GM18861 (cell line): ENCODE measurements around the gene TCF20.

Experiments used
- ATAC-seq: cut with Tn5 transposase; IDR thresholded peaks from one replicate; pipeline ENCODE4 v1.9.1; 2021; ENCODE audit not compliant: unreplicated experiment

TCF20 gene

GRCh38 chr22:42282252-42282942 lies 11.9 kb upstream of the TCF20 start:
- no peak for ATAC-seq

DNA sequence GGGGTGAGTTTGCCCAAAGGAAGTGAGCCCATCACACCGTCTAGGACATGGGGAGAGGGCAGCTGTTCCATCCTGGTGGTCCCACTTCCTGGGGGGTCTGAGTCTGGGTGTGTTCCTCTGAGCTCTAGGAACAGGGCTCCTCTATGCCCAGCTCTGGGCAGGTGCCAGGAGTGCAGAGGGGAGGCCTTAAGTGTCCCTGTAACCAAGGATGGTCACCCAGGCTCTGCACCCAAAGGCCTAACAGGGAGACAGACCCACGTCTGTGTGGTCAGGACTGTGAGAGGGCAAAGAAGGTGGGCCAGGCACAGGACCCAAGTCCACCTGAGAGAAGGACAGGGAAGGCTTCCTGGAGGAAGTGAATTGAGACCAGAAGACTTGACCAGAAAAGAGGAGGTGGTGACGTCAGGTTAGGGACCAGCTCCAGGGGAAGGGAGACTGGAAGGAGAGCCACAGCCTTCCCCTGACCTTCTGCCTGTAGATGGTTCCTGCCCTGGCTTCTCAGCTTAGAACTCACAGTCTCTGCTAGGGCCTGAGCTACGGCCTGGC lies 11.3 kb upstream of the TCF20 start:
- no peak for ATAC-seq

DNA sequence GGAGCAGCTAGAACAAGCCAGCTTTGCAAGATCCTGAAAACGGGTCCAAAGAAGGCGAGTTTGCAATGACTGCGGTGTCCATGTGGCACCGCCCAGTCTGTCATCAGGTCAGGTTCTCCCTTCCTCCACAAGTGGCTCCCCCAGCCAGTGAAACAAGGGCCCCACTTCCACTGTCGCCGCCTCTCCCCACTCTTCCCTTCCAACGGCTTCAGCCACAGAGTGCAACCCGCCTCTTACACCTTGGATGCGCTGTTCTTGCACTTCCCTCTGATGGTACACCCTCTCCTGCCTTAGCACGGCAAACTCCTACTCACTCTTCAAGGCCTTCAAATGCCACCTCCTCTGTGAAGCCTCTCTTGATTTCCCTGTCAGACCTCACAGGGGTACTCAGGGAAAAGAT lies 10.8 kb upstream of the TCF20 start:
- no peak for ATAC-seq

DNA sequence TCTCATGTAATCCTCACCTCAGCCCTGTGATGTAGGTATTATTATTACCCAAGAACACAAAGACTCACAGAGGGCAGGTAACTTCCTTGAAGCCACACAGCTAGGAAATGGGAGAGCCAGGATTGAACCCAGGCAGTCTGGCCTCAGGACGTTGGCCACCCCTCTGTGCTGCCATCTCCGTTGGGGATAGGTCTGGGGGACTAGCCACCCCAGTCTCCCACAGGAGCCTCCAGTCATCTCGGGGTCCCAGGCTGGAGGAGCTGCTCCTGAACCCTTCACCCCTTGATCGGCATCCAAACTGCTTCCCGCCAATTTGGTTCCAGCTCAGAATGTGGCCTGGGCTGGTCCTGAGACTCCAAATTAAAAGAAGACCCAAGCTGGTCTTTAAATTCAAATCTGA lies 10.4 kb upstream of the TCF20 start:
- ATAC-seq: no peak

GRCh38 chr22:42280140-42280539 lies 9.7 kb upstream of the TCF20 start:
- ATAC-seq: no peak

DNA sequence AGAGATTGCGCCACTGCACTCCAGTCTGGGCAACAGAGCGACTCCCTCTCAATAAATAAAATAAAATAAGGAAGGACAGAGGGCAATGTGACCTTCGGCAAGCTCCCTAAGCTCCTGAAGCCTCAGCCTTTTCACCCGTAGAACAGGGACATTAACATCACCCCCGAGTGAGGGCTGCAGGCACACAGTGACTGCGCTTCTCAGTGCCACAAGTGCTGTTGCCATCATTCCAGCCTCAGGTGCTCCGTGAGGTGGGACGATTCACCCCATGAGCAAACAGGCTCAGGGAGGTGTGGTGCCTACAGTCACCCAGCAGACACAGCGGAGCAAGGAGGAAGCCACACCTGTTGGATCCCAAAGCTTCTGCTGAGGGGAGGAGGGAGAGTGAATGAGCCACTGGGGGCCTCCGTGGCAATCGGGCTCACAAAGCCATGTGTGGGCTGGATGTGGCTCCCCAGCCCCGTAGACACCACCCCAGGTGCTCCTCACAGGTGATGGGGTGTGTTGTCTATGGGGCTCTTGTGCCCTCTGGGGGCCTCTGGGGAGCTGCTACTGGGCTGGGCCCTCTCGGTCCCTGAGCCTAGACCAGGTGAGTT lies 9.1 kb upstream of the TCF20 start:
- no peak for ATAC-seq

DNA sequence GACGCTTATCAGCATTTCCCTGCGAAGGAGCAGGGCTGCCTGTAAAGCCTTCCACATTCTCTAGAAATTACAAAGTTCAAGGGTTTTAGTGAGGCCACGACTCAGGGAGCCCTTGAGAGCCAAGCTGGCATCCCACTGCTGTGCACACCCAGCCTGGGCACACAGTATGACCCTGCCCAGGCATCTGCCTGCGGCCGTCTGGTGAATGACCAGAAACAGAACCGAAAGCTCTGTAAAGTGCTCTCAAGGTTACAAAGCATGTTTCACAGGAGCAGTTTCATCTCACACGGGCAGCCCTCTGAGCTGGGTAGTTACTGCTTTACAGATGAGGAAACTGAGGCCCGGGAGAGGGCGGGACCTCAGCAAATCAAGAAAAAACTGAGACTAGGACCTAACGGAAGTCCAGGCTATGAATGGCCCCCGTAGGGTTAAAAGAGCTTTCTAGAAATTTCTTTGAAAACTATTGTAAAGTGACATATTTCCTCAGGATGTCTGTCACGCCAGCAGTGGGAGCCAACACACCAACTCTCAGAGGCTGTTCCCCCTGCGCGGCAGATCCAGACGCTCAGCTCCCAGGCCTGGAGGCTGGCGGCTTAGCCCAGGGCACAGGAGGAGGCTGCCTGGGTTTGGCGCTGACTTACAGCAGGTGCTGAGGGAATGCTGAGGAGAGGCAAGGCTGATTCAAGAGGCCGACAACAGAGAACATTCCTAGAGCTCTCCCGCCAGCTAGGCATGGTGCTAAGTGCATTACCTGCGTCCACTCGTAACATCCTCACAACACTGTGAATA lies 7.7 kb upstream of the TCF20 start:
- ATAC-seq: no peak

DNA sequence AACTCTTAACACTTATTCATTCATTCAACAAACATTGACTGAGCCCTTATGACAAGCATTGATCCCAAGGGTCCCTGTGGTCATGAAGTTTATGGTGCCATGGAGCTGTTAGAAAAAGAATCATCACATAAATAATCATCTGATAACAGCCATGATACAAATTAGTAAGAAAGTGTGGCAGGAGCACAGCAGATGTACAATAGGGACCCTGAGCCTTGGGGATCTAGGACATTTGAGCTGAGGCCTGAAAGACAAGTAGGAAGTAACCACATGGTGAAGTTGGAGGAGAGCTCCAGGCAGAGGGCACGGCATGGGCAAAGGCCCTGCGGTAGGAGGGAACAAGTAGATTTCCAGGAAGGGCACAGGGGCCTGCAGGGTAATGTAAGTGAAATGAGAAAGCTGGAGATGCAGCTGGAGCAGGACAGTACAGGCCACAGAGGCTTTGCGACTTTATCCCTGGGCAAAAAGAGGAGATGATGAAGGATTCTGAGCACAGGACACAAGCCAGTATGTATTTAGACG lies 6.8 kb upstream of the TCF20 start:
- no peak for ATAC-seq

DNA sequence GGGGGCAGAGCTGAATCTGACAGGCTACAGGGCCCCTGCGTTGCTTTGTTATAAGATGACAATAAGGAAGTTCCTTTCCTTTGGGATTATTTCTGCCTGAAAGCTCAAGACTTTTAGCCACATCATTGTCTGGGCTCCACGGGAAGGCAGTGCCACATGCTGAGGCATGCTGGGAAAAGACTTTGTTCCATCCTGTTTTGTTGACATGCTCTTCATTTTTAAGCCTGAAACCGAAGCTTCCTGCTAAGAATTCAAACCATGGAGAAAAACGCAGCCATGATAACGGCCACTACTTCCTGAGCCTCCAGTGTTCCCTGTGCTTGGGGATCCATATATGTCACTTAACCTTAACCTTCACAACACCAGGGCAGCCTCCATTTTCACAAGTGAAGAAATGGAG lies 5.5 kb upstream of the TCF20 start:
- ATAC-seq: no peak

GRCh38 chr22:42275176-42275575 lies 4.7 kb upstream of the TCF20 start:
- no peak for ATAC-seq

- ATAC-seq: no peak
Measured at GRCh38 chr22:42273855-42274451, 3.5 kb upstream of the TCF20 start.

GRCh38 chr22:42272431-42272999 lies 2.1 kb upstream of the TCF20 start:
- no peak for ATAC-seq

DNA sequence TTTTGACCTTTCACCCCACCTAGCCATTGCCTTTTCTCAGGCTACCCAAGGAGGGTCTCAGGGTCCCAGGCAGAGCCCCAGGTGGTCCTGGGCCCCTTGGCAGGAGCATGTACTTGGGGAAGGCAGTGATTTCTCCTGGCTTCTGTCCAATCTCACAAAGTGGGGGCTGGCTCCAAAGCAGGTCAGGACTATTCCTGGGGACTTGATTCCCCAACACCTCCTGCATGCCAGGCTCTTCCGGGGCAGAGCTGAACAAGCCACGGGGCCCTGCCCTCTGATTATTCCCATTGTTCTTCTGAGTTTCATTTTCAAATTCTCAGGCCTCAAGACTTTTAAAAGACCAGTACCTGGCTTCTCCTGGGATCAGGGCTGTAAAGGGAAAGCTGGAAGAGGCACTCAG lies 1.5 kb upstream of the TCF20 start:
- ATAC-seq: no peak

DNA sequence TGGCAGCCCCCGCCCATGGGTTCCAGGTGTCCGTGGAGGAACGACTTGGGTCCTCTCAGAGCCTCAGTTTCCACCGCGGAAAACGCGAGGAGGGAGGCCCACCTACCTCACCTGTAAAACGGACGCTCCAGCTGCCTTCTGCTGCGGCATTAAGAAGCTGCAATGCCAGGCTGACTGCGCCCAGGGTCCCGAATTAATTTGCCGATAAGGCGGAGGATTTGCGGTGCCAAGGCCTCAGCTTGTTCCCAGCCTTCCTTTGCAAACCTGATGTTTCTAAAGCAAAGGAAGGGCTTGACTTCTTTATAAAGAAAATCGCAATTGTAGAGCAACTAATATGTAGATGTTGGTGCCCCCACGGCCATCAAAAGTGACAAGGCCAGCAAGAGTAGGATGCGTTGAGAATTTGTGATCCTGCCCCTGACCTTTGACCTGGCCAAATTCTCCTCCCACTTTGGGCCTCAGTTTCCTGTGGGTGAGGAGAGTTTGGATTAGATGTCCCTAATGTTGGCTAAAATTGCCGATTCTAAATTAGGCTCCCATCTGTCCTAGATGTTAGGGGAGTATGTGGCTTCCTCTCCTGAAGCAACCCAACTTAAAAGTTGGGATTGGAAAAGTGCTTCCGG lies 849 bp upstream of the TCF20 start:
- no peak for ATAC-seq

GRCh38 chr22:42270176-42270509 lies 310 bp downstream of the TCF20 start:
- peak; percentile 13 for ATAC-seq

DNA sequence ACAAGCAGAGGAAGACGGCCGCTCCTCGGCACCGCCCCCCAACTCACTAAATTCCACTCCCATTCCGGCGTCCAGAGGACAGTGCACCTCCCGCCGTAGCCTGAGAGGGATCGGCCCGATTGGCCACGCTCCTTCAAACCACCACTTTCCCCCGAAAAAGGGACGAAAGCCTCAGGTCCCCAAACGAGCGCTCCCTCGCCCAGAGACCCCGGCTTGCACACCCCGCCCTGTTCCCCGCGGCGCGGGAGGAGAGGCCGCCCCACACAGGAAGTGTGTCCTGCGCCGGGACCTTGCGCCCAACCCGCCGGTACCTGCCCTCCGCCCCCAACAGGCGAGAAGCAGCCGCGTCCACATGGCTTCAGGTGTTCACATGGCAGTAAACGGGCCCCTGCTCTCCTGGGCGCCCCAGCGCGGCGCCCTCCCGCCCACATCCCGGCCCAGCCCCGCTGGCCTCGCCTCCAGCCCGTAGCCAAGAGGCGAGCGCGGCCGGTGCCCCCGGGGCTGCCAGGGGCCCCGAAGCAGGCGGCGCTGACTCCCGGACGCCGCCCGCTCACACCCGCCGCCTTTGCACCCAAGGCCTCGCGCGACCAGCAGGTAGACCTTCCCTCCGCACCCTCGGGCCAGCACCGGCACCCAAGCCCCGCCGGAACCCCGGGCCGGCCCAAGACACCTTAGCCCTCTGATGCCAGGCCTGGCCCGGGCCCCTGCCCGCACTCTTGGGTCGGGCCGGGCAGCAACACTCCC lies 849 bp downstream of the TCF20 start:
- peak; percentile 36 for ATAC-seq

DNA sequence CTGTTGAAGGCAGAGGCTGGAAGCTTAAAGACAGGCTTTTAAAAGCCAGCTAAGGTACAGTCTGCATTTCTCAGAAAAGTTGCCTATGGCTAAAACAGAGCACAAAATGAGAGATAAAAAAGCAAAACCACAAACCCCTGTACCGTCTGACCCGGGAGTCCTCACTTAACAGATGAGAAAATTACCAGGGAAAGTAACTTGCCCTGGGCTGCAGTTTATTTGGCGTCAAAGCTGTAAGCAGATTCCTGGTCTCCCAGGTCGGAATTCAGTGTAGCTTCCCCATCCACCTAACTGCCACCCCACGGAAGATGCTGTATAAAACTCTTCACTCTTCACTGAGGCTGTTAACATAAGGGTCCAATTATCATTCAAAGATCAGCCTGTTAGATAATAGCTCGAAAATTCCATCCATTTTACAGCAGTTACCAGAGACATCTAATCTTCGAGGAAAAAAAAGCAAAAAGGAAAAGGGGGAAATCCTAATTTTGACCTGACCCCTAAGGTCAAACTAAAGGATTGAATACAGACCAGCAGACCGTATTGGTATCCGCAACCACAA lies 1.5 kb downstream of the TCF20 start:
- ATAC-seq: no peak

DNA sequence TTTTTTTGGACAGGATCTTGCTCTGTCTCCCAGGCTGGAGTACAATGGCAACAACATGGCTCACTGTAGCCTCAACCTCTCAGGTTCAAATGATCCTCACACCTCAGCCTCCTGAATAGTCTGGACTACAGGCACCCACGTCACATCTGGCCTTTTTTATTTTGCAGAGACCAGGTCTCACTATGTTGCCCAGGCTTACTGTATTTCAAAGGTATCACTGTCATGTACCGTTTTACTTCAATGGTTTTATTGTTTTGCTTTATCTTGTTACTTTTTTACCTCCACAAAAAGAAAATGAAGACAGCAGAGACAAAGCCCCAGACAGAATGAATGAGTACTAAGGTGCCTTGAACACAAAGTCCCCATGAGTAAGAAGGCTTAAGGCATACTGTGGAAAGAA lies 5.1 kb downstream of the TCF20 start:
- no peak for ATAC-seq

GRCh38 chr22:42263944-42264343 lies 6.5 kb downstream of the TCF20 start:
- ATAC-seq: no peak

DNA sequence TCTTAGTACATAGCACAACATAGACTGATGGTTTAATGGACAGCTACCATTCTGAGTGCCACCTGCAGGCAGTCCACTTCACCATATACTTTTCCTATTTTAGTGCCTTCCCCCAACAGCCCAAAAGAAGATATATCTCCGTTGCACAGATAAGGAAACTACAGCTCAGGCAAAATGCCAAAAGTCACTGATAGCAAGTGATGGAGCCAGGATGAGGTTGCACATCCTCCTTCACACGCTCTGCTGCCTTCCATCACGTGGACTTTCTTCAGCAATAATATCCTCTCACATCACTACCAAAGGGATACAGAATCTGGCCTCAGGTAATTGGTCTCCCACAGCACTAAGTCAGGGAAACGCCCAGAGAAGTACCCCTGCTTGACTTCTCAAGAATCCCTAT lies 7.5 kb downstream of the TCF20 start:
- ATAC-seq: no peak
